ENCODE results near the gene AGR2.

DNA sequence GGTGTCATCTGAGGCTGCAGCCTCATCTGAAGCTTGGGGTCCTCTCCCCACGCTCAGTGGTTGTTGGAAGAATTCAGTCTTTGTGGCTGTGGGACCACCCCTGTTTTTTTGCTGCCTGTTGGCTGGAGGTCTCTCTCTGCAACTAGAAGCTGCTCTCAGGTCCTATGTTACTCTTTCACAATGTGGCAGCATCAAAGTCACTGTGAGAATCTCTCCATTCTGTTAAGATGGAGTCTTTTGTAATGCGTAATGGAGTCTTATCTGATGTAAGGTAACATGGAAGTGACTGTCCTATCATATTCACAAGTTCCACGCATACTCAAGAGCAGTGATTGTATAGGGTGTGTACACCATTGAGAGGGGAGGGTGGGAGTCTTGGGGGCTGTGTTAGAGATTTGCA is 26.3 kb downstream of the AGR2 start:
- TF ChIP-seq, protein P1, sequence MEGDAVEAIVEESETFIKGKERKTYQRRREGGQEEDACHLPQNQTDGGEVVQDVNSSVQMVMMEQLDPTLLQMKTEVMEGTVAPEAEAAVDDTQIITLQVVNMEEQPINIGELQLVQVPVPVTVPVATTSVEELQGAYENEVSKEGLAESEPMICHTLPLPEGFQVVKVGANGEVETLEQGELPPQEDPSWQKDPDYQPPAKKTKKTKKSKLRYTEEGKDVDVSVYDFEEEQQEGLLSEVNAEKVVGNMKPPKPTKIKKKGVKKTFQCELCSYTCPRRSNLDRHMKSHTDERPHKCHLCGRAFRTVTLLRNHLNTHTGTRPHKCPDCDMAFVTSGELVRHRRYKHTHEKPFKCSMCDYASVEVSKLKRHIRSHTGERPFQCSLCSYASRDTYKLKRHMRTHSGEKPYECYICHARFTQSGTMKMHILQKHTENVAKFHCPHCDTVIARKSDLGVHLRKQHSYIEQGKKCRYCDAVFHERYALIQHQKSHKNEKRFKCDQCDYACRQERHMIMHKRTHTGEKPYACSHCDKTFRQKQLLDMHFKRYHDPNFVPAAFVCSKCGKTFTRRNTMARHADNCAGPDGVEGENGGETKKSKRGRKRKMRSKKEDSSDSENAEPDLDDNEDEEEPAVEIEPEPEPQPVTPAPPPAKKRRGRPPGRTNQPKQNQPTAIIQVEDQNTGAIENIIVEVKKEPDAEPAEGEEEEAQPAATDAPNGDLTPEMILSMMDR (IDR thresholded peaks at IDR 0.05): no peak
- TF ChIP-seq POLR2A (IDR thresholded peaks at IDR 0.05): no peak
